K562 (cell line): ENCODE data around the gene B3GAT3. TPM values are rescaled to one million over a fixed set of nuclear protein-coding genes. Genes with fewer than 3 reads are reported as not detected.

Source experiments
- ATF1 ChIP-seq, 2 experiments: fragments of 450-650 bp in 1 of 2; IDR thresholded peaks; 2 replicates each; pipeline ENCODE4 v1.6.1; 2016; ENCODE audit warnings: missing compliant biosample characterization in 1 of 2, missing genetic modification characterization in 1 of 2
- CEBPB ChIP-seq: fragments of 450-650 bp; IDR thresholded peaks from 2 replicates; pipeline ENCODE4 v1.6.1; 2016; ENCODE audit warnings: missing genetic modification characterization, missing compliant biosample characterization
- ELF1 ChIP-seq: fragments of 200-800 bp; sonication (Bioruptor generic); IDR thresholded peaks from 2 replicates; pipeline ENCODE4 v1.6.1; 2016; ENCODE audit warnings: missing genetic modification characterization, missing compliant biosample characterization
- ERF ChIP-seq: fragments of 450-650 bp; formaldehyde crosslinking; IDR thresholded peaks from 2 replicates; pipeline ENCODE4 v1.4.0; 2020; ENCODE audit warnings: mild to moderate bottlenecking, mixed read lengths
- GABPA ChIP-seq: fragments of 200-800 bp; sonication (Bioruptor generic); conservative IDR thresholded peaks from 2 replicates; pipeline ENCODE4 v1.6.1; 2016; ENCODE audit warnings: low read depth, missing genetic modification characterization, missing compliant biosample characterization
- KDM5B ChIP-seq: fragments of 200-600 bp; sonication (generic); IDR thresholded peaks from 2 replicates; pipeline ENCODE4 v1.6.1; 2012; ENCODE audit warnings: low read depth, mild to moderate bottlenecking, moderate library complexity, low read length, control low read depth, inconsistent platforms; ENCODE audit not compliant: insufficient replicate concordance
- L3MBTL2 ChIP-seq: fragments of 450-650 bp; IDR thresholded peaks from 2 replicates; pipeline ENCODE4 v1.6.1; 2016; ENCODE audit warnings: mild to moderate bottlenecking, moderate library complexity
- RBBP5 ChIP-seq: fragments of 200-600 bp; sonication (generic); IDR thresholded peaks from 2 replicates; pipeline ENCODE4 v1.6.1; 2012; ENCODE audit warnings: borderline replicate concordance, mild to moderate bottlenecking, low read length, control low read depth, inconsistent platforms; ENCODE audit not compliant: insufficient read depth, poor library complexity, severe bottlenecking
- RBM25 ChIP-seq: fragments of 200-400 bp; formaldehyde crosslinking; IDR thresholded peaks from 2 replicates; pipeline ENCODE4 v1.6.1; 2018; ENCODE audit warnings: low read length, low read depth, moderate library complexity; ENCODE audit not compliant: severe bottlenecking
- TCF7L2 ChIP-seq: fragments of 150-350 bp; IDR thresholded peaks from 2 replicates; pipeline ENCODE4 v1.6.1; 2016; ENCODE audit warnings: low read depth, mild to moderate bottlenecking, low read length, moderate library complexity
- ZBTB40 ChIP-seq, 2 experiments: fragments of 450-650 bp in 1 of 2; sonication (generic) in 1 of 2; formaldehyde crosslinking in 1 of 2; IDR thresholded peaks; 2 replicates each; pipeline versions ENCODE4 v1.7.1 to v1.9.0; 2016 to 2022; ENCODE audit warnings: inconsistent platforms in 1 of 2, mild to moderate bottlenecking in 1 of 2, missing genetic modification reagents in 1 of 2
- polyA plus RNA-seq, 8 experiments: library from polyadenylated mRNA; depleted of rRNA in 4 of 8; stranded (reverse) in 5 of 8; unstranded in 3 of 8; fragments of >200 nt; fragmentation: Nextera tagmentation in 2 of 8; fragmentation: Illumina TruSeq in 1 of 8; extraction: Ambion mirVana in 2 of 8; extraction: Trizol in 1 of 8; gene quantifications; 2 replicates each; pipeline versions ENCODE4 v1.2.1 to v1.2.3, GENCODE V29; 2011 to 2014; ENCODE audit warnings: inconsistent platforms in 1 of 8, missing spikeins in 1 of 8
- total RNA-seq, 7 experiments: library from RNA; depleted of rRNA in 6 of 7; stranded (reverse); fragments of >200 nt in 6 of 7; fragmentation: Illumina TruSeq in 2 of 7; extraction: Trizol in 2 of 7; gene quantifications; 2 replicates each; pipeline versions ENCODE4 v1.2.1 to v1.2.3, GENCODE V29; 2011 to 2021; ENCODE audit warnings: low replicate concordance in 1 of 7
- TF ChIP-seq, protein P1 (sequence below), 2 experiments: fragments of 250-450 bp in 1 of 2; fragments of 450-650 bp in 1 of 2; sonication (Bioruptor Pico) in 1 of 2; IDR thresholded peaks; 2 replicates each; pipeline versions ENCODE4 v1.6.1 to v1.8.0; 2016 to 2021; ENCODE audit warnings: mild to moderate bottlenecking in 2 of 2, moderate library complexity in 2 of 2, missing compliant biosample characterization in 1 of 2, missing genetic modification characterization in 1 of 2
- TF ChIP-seq, protein P2 (sequence below), 2 experiments: IDR thresholded peaks; 2 replicates each; pipeline ENCODE4 v1.6.1; 2011; ENCODE audit warnings: borderline replicate concordance in 1 of 2, control low read depth in 1 of 2, low read depth in 1 of 2, low read length in 1 of 2, mild to moderate bottlenecking in 1 of 2, mixed read lengths in 1 of 2, moderate library complexity in 1 of 2; ENCODE audit not compliant: insufficient read depth in 1 of 2, insufficient read length in 1 of 2, poor library complexity in 1 of 2, severe bottlenecking in 1 of 2; ENCODE audit errors: extremely low read depth in 1 of 2

Gene B3GAT3
- total and polyA plus RNA-seq, 9 of the 15 experiments (the other 6 are each of a cell fraction or from before 2014, with no cell fraction given) = 0.30 to 64.0 (median 21.4) TPM

DNA sequence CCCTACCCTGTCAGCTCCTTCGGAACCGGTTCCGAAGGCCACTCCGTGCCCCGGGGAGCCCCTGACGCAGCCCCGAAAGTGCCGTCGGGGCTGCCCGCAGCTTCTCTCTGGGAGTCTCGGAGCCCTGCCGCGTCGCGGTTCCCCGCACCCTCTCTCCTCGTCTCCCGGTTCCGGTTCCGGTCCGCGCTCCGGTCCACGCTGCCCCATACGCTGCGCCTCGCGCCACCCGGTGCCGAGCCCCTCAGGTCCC, 20.7 kb downstream of the B3GAT3 start (continued):
- TF ChIP-seq ZBTB40 (IDR thresholded peaks at IDR 0.05) (peak; percentile 83), ZBTB40 (CRISPR knock-in tag; IDR thresholded peaks at IDR 0.05) (no peak), KDM5B (peak; percentile 40), ATF1 (CRISPR knock-in tag; IDR thresholded peaks at IDR 0.05) (no peak), ATF1 (tag; IDR thresholded peaks at IDR 0.05) (peak; percentile 23; the same call in 1 of the 2 replicates), CEBPB (tag) (no peak), GABPA (peak; percentile 90), RBM25 (no peak), RBBP5 (peak; percentile 91), ELF1 (tag) (peak; percentile 52; the same call in 1 of the 2 replicates), TCF7L2 (no peak), ERF (CRISPR knock-in tag) (peak; percentile 14; the same call in 1 of the 2 replicates), L3MBTL2 (peak; percentile 49; the same call in 1 of the 2 replicates)
- TF ChIP-seq, protein P1, sequence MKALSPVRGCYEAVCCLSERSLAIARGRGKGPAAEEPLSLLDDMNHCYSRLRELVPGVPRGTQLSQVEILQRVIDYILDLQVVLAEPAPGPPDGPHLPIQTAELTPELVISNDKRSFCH (CRISPR knock-in tag; IDR thresholded peaks at IDR 0.05) = no peak
- TF ChIP-seq, protein P1 (tag; IDR thresholded peaks at IDR 0.05) = peak; percentile 37; the same call in 1 of the 2 replicates
- TF ChIP-seq, protein P2, sequence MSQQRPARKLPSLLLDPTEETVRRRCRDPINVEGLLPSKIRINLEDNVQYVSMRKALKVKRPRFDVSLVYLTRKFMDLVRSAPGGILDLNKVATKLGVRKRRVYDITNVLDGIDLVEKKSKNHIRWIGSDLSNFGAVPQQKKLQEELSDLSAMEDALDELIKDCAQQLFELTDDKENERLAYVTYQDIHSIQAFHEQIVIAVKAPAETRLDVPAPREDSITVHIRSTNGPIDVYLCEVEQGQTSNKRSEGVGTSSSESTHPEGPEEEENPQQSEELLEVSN (IDR thresholded peaks at IDR 0.05; ENCODE audit: borderline replicate concordance in 1 of 2, extremely low read depth in 1 of 2, insufficient read depth in 1 of 2, insufficient read length in 1 of 2, low read depth in 1 of 2, low read length in 1 of 2, poor library complexity in 1 of 2, severe bottlenecking in 1 of 2) = peak; percentile 52 to 53
